Measurements from ENCODE around the gene SH2D7.

The SH2D7 gene

GRCh38 chr15:78065973-78066946 lies 26.1 kb upstream of the SH2D7 start:
- Mint-ChIP-seq H3K9me3 (no peaks in the 10 kb centered on the region), H3K27me3 (no peaks in the 10 kb centered on the region), H3K4me3 (no peak overlapping the region), H3K27ac (peak overlapping the region; percentile 70), H3K36me3 (peaks cover 29% of the 10 kb centered on the region), H3K4me1 (peaks cover 2% of the 10 kb centered on the region)
- CTCF ChIA-PET: interaction anchor here (0.8 to 6.7 kb wide), 5 partner anchors 10 to 42 kb away, joined by 3 to 69 read pairs (median 4); no protein-coding TSS in a partner anchor
- no peak for DNase-seq

DNA sequence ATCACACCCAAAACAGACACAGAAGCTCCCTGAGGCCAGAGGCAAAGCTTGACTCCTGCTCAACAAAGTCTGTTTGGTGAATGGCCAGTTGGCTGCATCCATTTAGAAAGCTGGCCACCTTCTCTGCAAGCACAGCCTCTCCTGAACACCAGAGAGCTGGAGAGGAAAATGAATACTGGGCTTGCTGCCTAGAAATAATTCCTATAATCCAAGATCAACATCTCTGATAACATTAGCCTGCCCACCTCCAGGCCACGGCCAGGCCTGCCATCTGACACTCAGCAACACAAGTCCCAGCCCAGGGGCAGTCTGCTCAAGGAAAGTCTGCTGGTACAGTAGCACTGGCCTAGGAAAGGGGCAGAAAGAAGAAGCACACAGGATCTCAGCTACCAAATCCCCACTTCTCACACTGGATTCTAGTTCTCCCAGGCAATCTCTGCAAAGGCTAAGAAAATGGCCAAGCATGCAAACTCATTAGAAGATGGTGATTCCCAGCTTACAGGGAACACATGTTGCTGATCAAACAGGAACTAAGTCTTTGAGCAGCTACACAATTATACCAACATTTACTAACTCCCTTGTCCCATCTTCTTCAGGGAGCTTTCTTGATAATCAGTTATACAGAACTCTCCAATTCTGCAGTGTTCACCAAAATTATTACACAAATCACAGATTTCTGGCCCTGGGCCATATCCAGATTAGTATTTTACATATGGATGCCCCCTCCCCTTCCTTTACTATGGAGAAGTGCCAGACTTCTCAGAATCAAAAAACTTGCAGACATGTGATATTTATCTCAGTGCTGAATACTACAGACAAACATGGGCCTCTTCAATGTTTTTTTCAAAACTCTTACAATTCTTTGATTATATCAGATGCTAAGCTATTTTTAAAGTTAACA lies 24.8 kb upstream of the SH2D7 start:
- no peaks in the 10 kb centered on the region for H3K9me3 Mint-ChIP-seq
- peaks cover 16% of the 10 kb centered on the region for H3K4me1 Mint-ChIP-seq
- CTCF ChIA-PET: interaction anchor here (0.8 to 6.7 kb wide), 11 partner anchors 8 to 100 kb away, joined by 3 to 69 read pairs (median 4); no protein-coding TSS in a partner anchor
- no peaks in the 10 kb centered on the region for H3K27me3 Mint-ChIP-seq
- peak overlapping the region; percentile 59 for H3K4me3 Mint-ChIP-seq
- no peak for DNase-seq
- peaks cover 39% of the 10 kb centered on the region for H3K36me3 Mint-ChIP-seq
- peak overlapping the region; percentile 93 for H3K27ac Mint-ChIP-seq

DNA sequence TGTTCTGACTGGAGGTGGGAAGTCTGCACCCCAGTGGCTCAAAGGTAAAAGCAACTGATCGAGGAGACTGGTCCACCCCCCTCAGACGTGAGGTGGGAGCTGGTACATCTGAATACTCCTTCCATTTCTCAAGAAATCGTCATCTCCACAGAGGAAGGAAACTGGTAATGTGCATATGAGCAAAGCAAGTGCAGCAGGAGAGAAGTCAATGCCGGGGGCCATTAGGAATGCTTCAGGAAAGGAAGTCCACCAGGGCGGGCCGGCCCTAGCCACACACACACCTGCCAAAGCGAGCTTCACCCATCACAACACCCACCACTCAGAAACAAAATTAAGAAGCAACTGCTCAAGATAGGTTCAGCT lies 23.3 kb upstream of the SH2D7 start:
- Mint-ChIP-seq H3K36me3 (peaks cover 42% of the 10 kb centered on the region), H3K9me3 (no peaks in the 10 kb centered on the region), H3K27me3 (no peaks in the 10 kb centered on the region), H3K27ac (peak overlapping the region; percentile 93), H3K4me3 (peak overlapping the region; percentile 59), H3K4me1 (peaks cover 28% of the 10 kb centered on the region)
- DNase-seq: no peak
- CTCF ChIA-PET: interaction anchor here (1.2 to 6.7 kb wide), 9 partner anchors 9 to 105 kb away, joined by 3 to 69 read pairs (median 5); no protein-coding TSS in a partner anchor

DNA sequence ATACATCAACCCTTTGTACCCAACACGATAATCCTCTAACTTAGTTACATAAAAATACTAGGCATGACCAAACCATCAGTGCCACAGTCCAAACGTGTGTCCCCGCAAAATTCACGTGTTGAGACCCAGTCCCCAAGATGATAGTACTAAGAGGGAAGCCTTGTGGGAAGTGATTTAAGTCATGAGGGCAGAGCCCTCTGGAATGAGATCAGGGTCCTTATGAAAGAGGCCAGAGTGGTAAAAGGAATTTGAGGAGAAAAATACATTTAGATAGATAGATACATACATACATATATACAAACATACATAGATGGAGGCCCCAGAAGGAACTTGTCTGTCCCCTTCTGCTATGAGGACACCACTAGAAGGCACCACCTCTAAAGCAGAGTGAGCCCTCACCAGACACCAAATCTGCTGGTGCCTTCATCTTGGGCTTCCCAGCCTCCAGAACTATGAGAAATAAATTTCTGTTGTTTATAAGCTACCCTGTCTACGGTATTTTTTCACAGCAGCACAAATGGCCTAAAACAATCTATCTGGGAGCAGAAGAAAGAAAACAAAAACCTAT lies 22.8 kb upstream of the SH2D7 start:
- no peaks in the 10 kb centered on the region for H3K9me3 Mint-ChIP-seq
- peaks cover 47% of the 10 kb centered on the region for H3K36me3 Mint-ChIP-seq
- peak overlapping the region; percentile 59 for H3K4me3 Mint-ChIP-seq
- peaks cover 33% of the 10 kb centered on the region for H3K4me1 Mint-ChIP-seq
- no peak for DNase-seq
- H3K27ac Mint-ChIP-seq: peak overlapping the region; percentile 93
- CTCF ChIA-PET: interaction anchor here (0.8 to 6.7 kb wide), 13 partner anchors 9 to 159 kb away, joined by 3 to 69 read pairs (median 5); no protein-coding TSS in a partner anchor
- H3K27me3 Mint-ChIP-seq: no peaks in the 10 kb centered on the region

- peak; percentile 62 for DNase-seq
- Mint-ChIP-seq H3K4me3 (peak overlapping the region; percentile 59), H3K27me3 (no peaks in the 10 kb centered on the region), H3K4me1 (peaks cover 37% of the 10 kb centered on the region), H3K36me3 (peaks cover 49% of the 10 kb centered on the region), H3K9me3 (no peaks in the 10 kb centered on the region), H3K27ac (peak overlapping the region; percentile 93)
- CTCF ChIA-PET: interaction anchor here (0.8 to 6.7 kb wide), 10 partner anchors 9 to 160 kb away, joined by 3 to 69 read pairs (median 4); no protein-coding TSS in a partner anchor
These were observed 22.2 kb upstream of the SH2D7 start for GRCh38 chr15:78070049-78070700.

DNA sequence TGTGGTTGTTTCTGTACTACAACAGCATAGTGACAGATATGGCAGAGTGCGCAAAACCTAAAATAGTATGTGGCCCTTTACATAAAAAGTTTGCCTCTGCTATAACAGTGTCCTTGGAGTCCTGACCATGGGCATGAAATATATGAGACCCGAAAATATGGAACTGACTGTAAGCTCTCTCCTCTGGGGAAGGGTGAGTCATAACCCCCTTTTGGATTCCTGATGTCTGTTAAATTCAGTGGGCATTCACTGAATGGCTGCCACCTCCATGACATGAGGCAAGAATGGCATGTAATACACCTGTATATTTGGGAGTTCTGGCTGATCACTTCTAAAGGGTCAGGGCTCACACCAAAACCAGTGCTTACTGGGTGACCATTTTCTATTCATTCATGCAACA lies 21.0 kb upstream of the SH2D7 start:
- Mint-ChIP-seq H3K4me1 (peaks cover 49% of the 10 kb centered on the region), H3K27me3 (no peaks in the 10 kb centered on the region), H3K36me3 (peaks cover 46% of the 10 kb centered on the region), H3K9me3 (no peaks in the 10 kb centered on the region), H3K4me3 (no peak overlapping the region), H3K27ac (peak overlapping the region; percentile 80)
- no peak for DNase-seq
- CTCF ChIA-PET: interaction anchor here (1.2 to 6.7 kb wide), 4 partner anchors 15 to 40 kb away, joined by 3 to 69 read pairs (median 21); no protein-coding TSS in a partner anchor

GRCh38 chr15:78072080-78072892 lies 20.1 kb upstream of the SH2D7 start:
- Mint-ChIP-seq H3K27ac (peak overlapping the region; percentile 80), H3K9me3 (no peaks in the 10 kb centered on the region), H3K4me3 (peak overlapping the region; percentile 1), H3K27me3 (no peaks in the 10 kb centered on the region), H3K36me3 (peaks cover 45% of the 10 kb centered on the region), H3K4me1 (peaks cover 52% of the 10 kb centered on the region)
- CTCF ChIA-PET: interaction anchor here (1.2 to 6.7 kb wide), 6 partner anchors 16 to 113 kb away, joined by 3 to 69 read pairs (median 5); no protein-coding TSS in a partner anchor
- DNase-seq: no peak

GRCh38 chr15:78073046-78073787 lies 19.1 kb upstream of the SH2D7 start:
- Mint-ChIP-seq H3K9me3 (no peaks in the 10 kb centered on the region), H3K4me3 (peak overlapping the region; percentile 1), H3K4me1 (peaks cover 57% of the 10 kb centered on the region), H3K36me3 (peaks cover 43% of the 10 kb centered on the region), H3K27me3 (no peaks in the 10 kb centered on the region), H3K27ac (peak overlapping the region; percentile 80)
- no peak for DNase-seq
- CTCF ChIA-PET: interaction anchor here (0.7 to 6.7 kb wide), 6 partner anchors 23 to 114 kb away, joined by 3 to 69 read pairs (median 5); no protein-coding TSS in a partner anchor

GRCh38 chr15:78075490-78076230 lies 16.7 kb upstream of the SH2D7 start:
- Mint-ChIP-seq H3K4me3 (peak overlapping the region; percentile 99), H3K4me1 (peaks cover 59% of the 10 kb centered on the region), H3K36me3 (peaks cover 30% of the 10 kb centered on the region), H3K9me3 (no peaks in the 10 kb centered on the region), H3K27ac (peak overlapping the region; percentile 73), H3K27me3 (no peaks in the 10 kb centered on the region)
- CTCF ChIA-PET: interaction anchor here (0.9 to 3.3 kb wide), 5 partner anchors 9 to 73 kb away, joined by 3 to 16 read pairs (median 4); no protein-coding TSS in a partner anchor
- DNase-seq: no peak

DNA sequence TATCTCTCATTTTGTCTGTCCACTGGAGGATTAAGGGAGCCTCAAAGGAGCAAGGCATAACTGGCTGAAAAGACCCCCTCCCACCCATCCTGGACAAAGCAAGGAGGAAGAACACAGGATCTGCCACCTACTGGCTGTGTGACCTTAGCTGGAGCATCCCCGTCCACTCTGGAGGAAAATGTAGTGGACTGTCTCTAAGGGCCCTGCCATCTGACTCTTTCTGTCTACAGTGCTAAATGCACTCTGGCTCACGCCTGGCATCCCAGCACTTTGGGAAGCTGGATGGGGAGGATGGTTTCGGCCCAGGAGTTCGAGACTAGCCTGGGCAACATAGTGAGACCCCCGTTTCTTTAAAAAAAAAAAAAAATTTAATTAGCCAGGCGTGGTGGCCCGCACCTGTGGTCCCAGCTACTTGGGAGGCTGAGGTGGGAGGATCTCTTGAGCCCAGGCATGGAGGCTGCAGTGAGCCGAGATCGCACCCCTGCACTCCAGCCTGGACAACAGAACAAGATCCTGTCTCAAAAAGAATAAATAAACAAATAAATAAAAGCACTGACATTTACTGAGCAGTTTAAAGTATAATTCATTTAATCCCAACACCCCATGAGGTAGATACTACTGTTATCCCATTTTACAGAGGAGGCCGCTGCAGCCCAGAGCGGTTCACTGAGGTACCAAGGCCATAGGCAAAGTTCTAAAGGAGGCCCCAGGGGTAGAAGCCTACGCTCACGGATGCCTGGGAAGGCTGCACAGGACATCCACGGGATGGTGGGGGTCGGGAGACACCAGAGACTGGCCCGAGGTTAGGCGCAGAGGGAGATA lies 15.9 kb upstream of the SH2D7 start:
- H3K4me3 Mint-ChIP-seq: peak overlapping the region; percentile 99
- DNase-seq: peak; percentile 39
- no peaks in the 10 kb centered on the region for H3K9me3 Mint-ChIP-seq
- H3K36me3 Mint-ChIP-seq: peaks cover 29% of the 10 kb centered on the region
- peaks cover 55% of the 10 kb centered on the region for H3K4me1 Mint-ChIP-seq
- no peaks in the 10 kb centered on the region for H3K27me3 Mint-ChIP-seq
- CTCF ChIA-PET: interaction anchor here (0.8 to 3.3 kb wide), 7 partner anchors 9 to 77 kb away, joined by 3 to 16 read pairs (median 4); no protein-coding TSS in a partner anchor
- H3K27ac Mint-ChIP-seq: peak overlapping the region; percentile 92

Data from activated naive CD4-positive, alpha-beta T cell treated with anti-CD3 and anti-CD28 coated beads, Interleukin-2, amount 10 ng/mL, durations not matched to agents 7 days and 5 days (primary cell).